H1 (cell line): ENCODE measurements around the gene BARX1. TPM values are rescaled to one million over a fixed set of nuclear protein-coding genes. Genes with fewer than 3 reads are reported as not detected.

Experiments
- CTCF ChIA-PET: fragments of 300-600 bp; sonication (Branson Sonifier 250); formaldehyde crosslinking; loops from one replicate; lab custom pipeline; 2021; ENCODE audit not compliant: partially characterized antibody; lab: Charles Lee
- POLR2A ChIA-PET: fragments of 300-600 bp; sonication (Branson Sonifier 250); formaldehyde crosslinking; loops from one replicate; lab custom pipeline; 2021; ENCODE audit warnings: inconsistent platforms; ENCODE audit not compliant: partially characterized antibody; lab: Charles Lee
- DNase-seq, 2 experiments: peaks; one replicate each; pipeline versions ENCODE4 v3.0.0 to v3.0.0-alpha.2; 2010 to 2022; ENCODE audit warnings: low spot score in 2 of 2, low read depth in 1 of 2, mixed read lengths in 1 of 2
- FAIRE-seq: peaks from 2 replicates; lab custom pipeline; 2011; peaks lifted over from hg19 to GRCh38; lab: Jason Lieb, UNC
- H2AFZ ChIP-seq: 2 replicates; pipeline ENCODE4 v1.8.1; 2012; ENCODE audit warnings: low read length, inconsistent platforms
- H2AK5ac ChIP-seq: 2 replicates; pipeline ENCODE4 v1.6.1; 2013; ENCODE audit warnings: low read depth, low read length
- H2BK120ac ChIP-seq: replicated peaks from 2 replicates; pipeline ENCODE3; 2013; ENCODE audit warnings: low read depth, low read length, inconsistent platforms
- H2BK12ac ChIP-seq: 2 replicates; pipeline ENCODE4 v1.6.1; 2013; ENCODE audit warnings: low read depth, low read length
- H2BK15ac ChIP-seq: 2 replicates; pipeline ENCODE4 v1.6.1; 2013; ENCODE audit warnings: low read length
- H2BK20ac ChIP-seq: 2 replicates; pipeline ENCODE4 v1.6.1; 2013; ENCODE audit warnings: low read length
- H2BK5ac ChIP-seq: 2 replicates; pipeline ENCODE4 v1.6.1; 2013; ENCODE audit warnings: low read depth, low read length
- H3K14ac ChIP-seq: 2 replicates; pipeline ENCODE4 v1.6.1; 2013; ENCODE audit warnings: inconsistent platforms; ENCODE audit not compliant: insufficient read length
- H3K18ac ChIP-seq: 2 replicates; pipeline ENCODE4 v1.6.1; 2013; ENCODE audit warnings: low read length; ENCODE audit errors: extremely low read depth
- H3K23ac ChIP-seq: 2 replicates; pipeline ENCODE4 v1.6.1; 2013; ENCODE audit warnings: inconsistent platforms; ENCODE audit not compliant: insufficient read length
- H3K23me2 ChIP-seq: 2 replicates; pipeline ENCODE4 v1.6.1; 2013; ENCODE audit warnings: low read depth, low read length
- H3K27ac ChIP-seq: 2 replicates; pipeline ENCODE4 v1.6.1; 2011; ENCODE audit warnings: low read depth, low read length, inconsistent platforms
- H3K27me3 ChIP-seq, 4 experiments: replicated peaks in 1 of 4; 1 replicate in 1 of 4; 2 replicates in 3 of 4; pipeline versions ENCODE4 v1.6.1 to v1.8.1; 2011 to 2013; ENCODE audit warnings: low read length in 3 of 4, mild to moderate bottlenecking in 3 of 4, inconsistent platforms in 2 of 4, mixed read lengths in 2 of 4, moderate library complexity in 1 of 4; ENCODE audit not compliant: control insufficient read depth in 3 of 4, insufficient read depth in 3 of 4; ENCODE audit errors: extremely low read depth in 1 of 4
- H3K36me3 ChIP-seq, 4 experiments: 2 replicates each; pipeline versions ENCODE4 v1.6.1 to v1.8.1; 2011 to 2013; ENCODE audit warnings: mild to moderate bottlenecking in 4 of 4, low read length in 3 of 4, moderate library complexity in 2 of 4, control low read depth in 1 of 4, inconsistent platforms in 1 of 4; ENCODE audit not compliant: insufficient read depth in 4 of 4, control insufficient read depth in 2 of 4
- H3K4ac ChIP-seq: replicated peaks from 2 replicates; pipeline ENCODE3; 2013; ENCODE audit warnings: low read length, low read depth, mixed read lengths, inconsistent platforms; ENCODE audit not compliant: insufficient read length
- H3K4me1 ChIP-seq, 4 experiments: replicated peaks in 1 of 4; 1 replicate in 1 of 4; 2 replicates in 3 of 4; pipeline versions ENCODE4 v1.6.1 to v1.8.1; 2011 to 2013; ENCODE audit warnings: low read length in 3 of 4, inconsistent platforms in 2 of 4, mixed read lengths in 1 of 4; ENCODE audit not compliant: insufficient read depth in 4 of 4, control insufficient read depth in 3 of 4
- H3K4me2 ChIP-seq, 2 experiments: 2 replicates each; pipeline versions ENCODE4 v1.6.1 to v1.8.1; 2011 to 2013; ENCODE audit warnings: low read depth in 2 of 2, low read length in 2 of 2, control low read depth in 1 of 2, inconsistent platforms in 1 of 2, mild to moderate bottlenecking in 1 of 2; ENCODE audit not compliant: insufficient read depth in 1 of 2
- H3K4me3 ChIP-seq, 4 experiments: fragments of 200-600, 300-600 bp in 1 of 4; sonication (generic), shearing (Covaris generic), sonication (Bioruptor Twin) in 1 of 4; 2 replicates each; pipeline versions ENCODE4 v1.5.1 to v1.8.1; 2011 to 2016; ENCODE audit warnings: low read length in 4 of 4, low read depth in 3 of 4, control low read depth in 2 of 4, inconsistent platforms in 2 of 4, mild to moderate bottlenecking in 2 of 4, mixed read lengths in 1 of 4, moderate library complexity in 1 of 4; ENCODE audit not compliant: insufficient read depth in 2 of 4; ENCODE audit errors: extremely low read depth in 1 of 4
- H3K56ac ChIP-seq: replicated peaks from 2 replicates; pipeline ENCODE3; 2013; ENCODE audit warnings: low read depth, mild to moderate bottlenecking, mixed read lengths, low read length, inconsistent platforms; ENCODE audit not compliant: insufficient read length
- H3K79me1 ChIP-seq: 2 replicates; pipeline ENCODE4 v1.6.1; 2013; ENCODE audit warnings: low read depth, low read length, control low read depth
- H3K79me2 ChIP-seq, 2 experiments: 2 replicates each; pipeline versions ENCODE4 v1.6.1 to v1.8.1; 2012 to 2013; ENCODE audit warnings: low read length in 2 of 2, mild to moderate bottlenecking in 2 of 2, inconsistent platforms in 1 of 2; ENCODE audit not compliant: insufficient read depth in 2 of 2, control insufficient read depth in 1 of 2
- H3K9ac ChIP-seq, 4 experiments: replicated peaks in 1 of 4; 1 replicate in 1 of 4; 2 replicates in 3 of 4; pipeline versions ENCODE4 v1.6.1 to v1.8.1; 2011 to 2013; ENCODE audit warnings: low read depth in 3 of 4, low read length in 3 of 4, control low read depth in 2 of 4, mild to moderate bottlenecking in 2 of 4, moderate library complexity in 2 of 4, inconsistent platforms in 1 of 4; ENCODE audit errors: extremely low read depth in 1 of 4
- H3K9me3 ChIP-seq, 2 experiments: 2 replicates each; pipeline versions ENCODE4 v1.6.1 to v1.8.1; 2012 to 2013; ENCODE audit warnings: mild to moderate bottlenecking in 2 of 2, moderate library complexity in 2 of 2, control low read depth in 1 of 2, inconsistent platforms in 1 of 2, low read depth in 1 of 2, low read length in 1 of 2, mixed read lengths in 1 of 2; ENCODE audit not compliant: insufficient read depth in 2 of 2
- H4K20me1 ChIP-seq, 2 experiments: replicated peaks in 1 of 2; 2 replicates each; pipeline versions ENCODE3 to v1.8.1; 2011 to 2013; ENCODE audit warnings: inconsistent platforms in 2 of 2, low read length in 2 of 2, mild to moderate bottlenecking in 1 of 2; ENCODE audit not compliant: insufficient read depth in 2 of 2, control insufficient read depth in 1 of 2
- H4K5ac ChIP-seq: 2 replicates; pipeline ENCODE4 v1.6.1; 2013; ENCODE audit warnings: low read length, low read depth, mixed read lengths, inconsistent platforms; ENCODE audit not compliant: insufficient read length
- H4K8ac ChIP-seq: 2 replicates; pipeline ENCODE4 v1.8.0; 2013; ENCODE audit warnings: mild to moderate bottlenecking, moderate library complexity, low read length, inconsistent platforms; ENCODE audit not compliant: insufficient read depth; ENCODE audit errors: extremely low read depth
- H4K91ac ChIP-seq: replicated peaks from 2 replicates; pipeline ENCODE3; 2013; ENCODE audit warnings: low read length, mixed read lengths, inconsistent platforms; ENCODE audit not compliant: insufficient read length
- CEBPB ChIP-seq: IDR thresholded peaks from 2 replicates; pipeline ENCODE4 v1.6.1; 2012; ENCODE audit warnings: low read depth, low read length
- RBBP5 ChIP-seq: IDR thresholded peaks from 2 replicates; pipeline ENCODE4 v1.7.1; 2012; ENCODE audit warnings: low read depth, mild to moderate bottlenecking, inconsistent platforms, low read length, moderate library complexity, borderline replicate concordance
- WGBS, 2 experiments: shearing (Covaris generic) in 1 of 2; methylation state at CpG; one replicate each; pipeline versions ENCODE4 v1.1.6 to v1.1.7; 2013 to 2015; ENCODE audit warnings: low lambda C conversion rate in 2 of 2, mixed read lengths in 2 of 2, inconsistent platforms in 1 of 2, low coverage in 1 of 2, missing lambda C conversion rate in 1 of 2; ENCODE audit not compliant: insufficient replicate concordance in 2 of 2, insufficient coverage in 1 of 2, insufficient read length in 1 of 2; ENCODE audit errors: extremely low coverage in 1 of 2, missing lambda C conversion rate in 1 of 2; 5-methylcytosine and 5-hydroxymethylcytosine counted together
- polyA plus RNA-seq, 7 experiments: library from polyadenylated mRNA; depleted of rRNA in 3 of 7; stranded (reverse) in 5 of 7; unstranded in 2 of 7; fragments of >200 nt in 5 of 7; fragments of 200-250 nt in 2 of 7; gene quantifications; 1 replicate in 5 of 7; 2 replicates in 1 of 7; 4 replicates in 1 of 7; pipeline versions ENCODE4 v1.2.1 to v1.2.3, GENCODE V29; 2011 to 2013; ENCODE audit warnings: missing spikeins in 2 of 7, mixed read lengths in 2 of 7
- total RNA-seq: library from RNA; stranded (reverse); fragmentation: NEBNext Ultra II Directional; extraction: Animal tissue kit (Norgen Biotek cat#: 25700); gene quantifications from 2 replicates; pipeline ENCODE4 v1.2.1, GENCODE V29; 2021

BARX1 gene
- total and polyA plus RNA-seq, 2 of the 8 experiments (the other 6 are each of a cell fraction or from before 2014, with no cell fraction given) = 0.79 to 2.6 TPM

DNA sequence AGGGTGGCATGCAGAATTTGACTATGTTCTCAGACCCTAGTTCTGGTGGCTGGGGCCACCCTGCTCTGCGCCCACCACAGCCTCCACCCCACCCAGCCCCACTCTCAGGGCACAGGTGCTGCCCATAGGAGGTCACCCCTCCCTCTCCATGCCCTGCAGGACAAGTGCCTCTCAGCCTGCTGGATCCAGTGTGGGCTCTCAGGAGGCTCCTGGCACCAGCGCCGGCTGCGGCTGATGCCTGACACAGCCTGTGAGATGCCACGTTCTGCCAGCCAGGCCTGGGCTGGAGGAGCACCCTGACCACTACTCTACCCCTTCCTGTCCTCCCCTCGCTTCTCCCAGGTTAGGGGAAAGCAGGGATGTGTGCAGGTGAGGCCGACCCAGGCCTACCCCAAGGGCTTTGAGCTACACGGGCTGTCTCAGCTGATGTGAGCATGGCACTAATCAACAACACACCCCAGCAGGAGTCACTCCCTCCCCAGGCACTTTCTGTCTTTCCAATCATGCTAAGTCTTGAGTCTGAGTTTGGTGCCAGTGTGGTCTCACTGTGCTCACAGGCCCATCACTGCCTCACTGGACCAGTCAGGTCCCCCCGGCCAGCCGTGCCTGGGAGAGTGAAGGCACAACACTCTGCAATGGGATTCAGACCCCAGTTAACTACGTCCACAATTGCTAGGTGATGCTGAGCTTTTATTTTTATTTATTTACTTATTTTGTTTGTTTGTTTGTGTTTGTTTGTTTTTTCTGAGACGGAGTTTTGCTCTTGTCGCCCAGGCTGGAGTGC is 12.1 kb upstream of the BARX1 start:
- Histone ChIP-seq H3K9ac (no peak overlapping the region), H3K36me3 (no peaks in the 10 kb centered on the region), H3K4me2 (no peak overlapping the region), H2BK20ac (no peak overlapping the region), H4K91ac (no peak overlapping the region), H3K14ac (no peak overlapping the region), H4K20me1 (no peaks in the 10 kb centered on the region), H2AK5ac (no peak overlapping the region), H3K4me3 (no peak overlapping the region), H2AFZ (no peak overlapping the region), H3K9me3 (peaks cover 4 to 5% of the 10 kb centered on the region in 2 experiments; a peak in 1 of 4 replicates), H2BK5ac (no peak overlapping the region), H3K4ac (no peak overlapping the region), H2BK15ac (no peak overlapping the region), H3K23ac (no peak overlapping the region), H4K8ac (no peak overlapping the region), H3K79me2 (no peaks in the 10 kb centered on the region), H2BK120ac (no peak overlapping the region), H3K4me1 (no peaks in the 10 kb centered on the region), H3K23me2 (no peaks in the 10 kb centered on the region; the same call in 1 of the 2 replicates), H4K5ac (no peak overlapping the region), H3K27ac (no peak overlapping the region), H2BK12ac (peak overlapping the region; percentile 33; the same call in 1 of the 2 replicates), H3K27me3 (peaks cover 0 to 7% (median 4%) of the 10 kb centered on the region in 4 experiments; a peak in 5 of 7 replicates), H3K56ac (no peak overlapping the region), H3K18ac (no peak overlapping the region), H3K79me1 (no peaks in the 10 kb centered on the region)
- DNase-seq = no peak
- FAIRE-seq = no peak
- ChIA-PET POLR2A (no interaction called here), CTCF (interaction anchor here (0.9 to 11.8 kb wide), 10 partner anchors 10 to 774 kb away, joined by 3 to 146 read pairs (median 10); no protein-coding TSS in a partner anchor)
- 93% methylated on average over 11 of the region's 13 CpGs; no CpG with 5 or more reads in 1 of the 2 experiments for WGBS, 2 experiments
- TF ChIP-seq CEBPB (no peak), RBBP5 (no peak)
